Stimulated activated CD4-positive, alpha-beta T cell treated with anti-CD3 and anti-CD28 coated beads, Interleukin-12 subunit alpha, Interleukin-12 subunit beta, amount 100 ng/mL, for 48 hours (primary cell): Measurements from ENCODE around the gene PLA2G4B.

ENCODE experiments used
- DNase-seq, 3 donors: peaks; one replicate each; pipeline ENCODE4 v3.0.0-alpha.2; 2020; ENCODE audit warnings: low read depth in 2 of 3, low spot score in 1 of 3

Gene PLA2G4B

GRCh38 chr15:41850482-41851166 lies 12.0 kb downstream of the PLA2G4B start:
- DNase-seq, result no peak

GRCh38 chr15:41851167-41851523 lies 12.5 kb downstream of the PLA2G4B start:
- DNase-seq, result no peak

- DNase-seq, result no peak
These were observed 13.2 kb downstream of the PLA2G4B start for GRCh38 chr15:41851755-41852370.

GRCh38 chr15:41852736-41853590 lies 14.3 kb downstream of the PLA2G4B start:
- DNase-seq, result no peak

- DNase-seq, result no peak
These were observed 15.2 kb downstream of the PLA2G4B start for GRCh38 chr15:41853831-41854230.

GRCh38 chr15:41854443-41854842 lies 15.8 kb downstream of the PLA2G4B start:
- DNase-seq, result no peak

GRCh38 chr15:41855261-41855961 lies 16.8 kb downstream of the PLA2G4B start:
- DNase-seq, result no peak

GRCh38 chr15:41856262-41856661 lies 17.6 kb downstream of the PLA2G4B start:
- DNase-seq, result no peak

GRCh38 chr15:41856716-41857115 lies 18.1 kb downstream of the PLA2G4B start:
- no peak for DNase-seq

- DNase-seq, result no peak
These were observed 18.7 kb downstream of the PLA2G4B start for GRCh38 chr15:41857316-41857715.

GRCh38 chr15:41858756-41859155 lies 20.1 kb downstream of the PLA2G4B start:
- no peak for DNase-seq

- no peak for DNase-seq
These were observed 21.6 kb downstream of the PLA2G4B start for GRCh38 chr15:41860049-41860828.

- DNase-seq, result no peak
These were observed 23.2 kb downstream of the PLA2G4B start for GRCh38 chr15:41861736-41862356.

GRCh38 chr15:41862515-41863116 lies 24.0 kb downstream of the PLA2G4B start:
- no peak for DNase-seq

GRCh38 chr15:41865490-41866055 lies 26.9 kb downstream of the PLA2G4B start:
- no peak for DNase-seq

- no peak for DNase-seq
These were observed 27.6 kb downstream of the PLA2G4B start for GRCh38 chr15:41866263-41866703.

GRCh38 chr15:41866872-41867579 lies 28.4 kb downstream of the PLA2G4B start:
- no peak for DNase-seq

GRCh38 chr15:41868321-41868720 lies 29.7 kb downstream of the PLA2G4B start:
- DNase-seq, result no peak
